ENCODE data around the gene CSNK2A3. TPM values are rescaled to one million over a fixed set of nuclear protein-coding genes. Genes with fewer than 3 reads are reported as not detected.
A peak's percentile ranks its signal among the peaks of the same experiment; 100 is the strongest.
"Not testable (repeated sequence)": the region's sequence is repeated elsewhere in the genome, so short reads cannot be mapped to it uniquely, and the experiment has no call there.

The CSNK2A3 gene
- total RNA-seq, 1 donor, result 3.9 TPM

DNA sequence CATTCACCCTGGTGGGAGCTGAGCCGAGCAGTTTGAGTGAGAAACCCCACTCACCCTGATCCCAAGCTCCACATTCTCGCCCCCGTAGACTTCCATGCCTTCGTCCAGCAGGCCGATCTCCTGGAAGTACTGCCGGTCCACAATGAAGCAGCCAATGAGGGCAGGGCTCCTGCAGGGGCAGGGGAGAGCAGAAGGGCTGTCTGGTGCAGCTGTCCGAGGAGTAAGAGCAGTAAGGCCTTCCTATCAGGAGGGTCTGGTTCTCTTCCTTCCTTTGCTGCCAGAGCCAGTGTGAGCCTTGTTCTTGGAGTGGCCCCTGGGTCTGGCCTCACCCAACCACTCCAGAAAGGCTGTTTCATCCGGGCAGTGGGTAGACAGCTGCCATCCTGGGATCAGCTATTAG lies 19.4 kb upstream of the CSNK2A3 start:
- TF ChIP-seq, protein P1, sequence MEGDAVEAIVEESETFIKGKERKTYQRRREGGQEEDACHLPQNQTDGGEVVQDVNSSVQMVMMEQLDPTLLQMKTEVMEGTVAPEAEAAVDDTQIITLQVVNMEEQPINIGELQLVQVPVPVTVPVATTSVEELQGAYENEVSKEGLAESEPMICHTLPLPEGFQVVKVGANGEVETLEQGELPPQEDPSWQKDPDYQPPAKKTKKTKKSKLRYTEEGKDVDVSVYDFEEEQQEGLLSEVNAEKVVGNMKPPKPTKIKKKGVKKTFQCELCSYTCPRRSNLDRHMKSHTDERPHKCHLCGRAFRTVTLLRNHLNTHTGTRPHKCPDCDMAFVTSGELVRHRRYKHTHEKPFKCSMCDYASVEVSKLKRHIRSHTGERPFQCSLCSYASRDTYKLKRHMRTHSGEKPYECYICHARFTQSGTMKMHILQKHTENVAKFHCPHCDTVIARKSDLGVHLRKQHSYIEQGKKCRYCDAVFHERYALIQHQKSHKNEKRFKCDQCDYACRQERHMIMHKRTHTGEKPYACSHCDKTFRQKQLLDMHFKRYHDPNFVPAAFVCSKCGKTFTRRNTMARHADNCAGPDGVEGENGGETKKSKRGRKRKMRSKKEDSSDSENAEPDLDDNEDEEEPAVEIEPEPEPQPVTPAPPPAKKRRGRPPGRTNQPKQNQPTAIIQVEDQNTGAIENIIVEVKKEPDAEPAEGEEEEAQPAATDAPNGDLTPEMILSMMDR (IDR thresholded peaks at IDR 0.05; ENCODE audit: insufficient read depth, low read depth, low read length), result no peak
- DNase-seq (ENCODE audit: low read depth), result no peak
- no peak overlapping the region for H3K4me3 ChIP-seq (ENCODE audit: low read depth, low read length)

DNA sequence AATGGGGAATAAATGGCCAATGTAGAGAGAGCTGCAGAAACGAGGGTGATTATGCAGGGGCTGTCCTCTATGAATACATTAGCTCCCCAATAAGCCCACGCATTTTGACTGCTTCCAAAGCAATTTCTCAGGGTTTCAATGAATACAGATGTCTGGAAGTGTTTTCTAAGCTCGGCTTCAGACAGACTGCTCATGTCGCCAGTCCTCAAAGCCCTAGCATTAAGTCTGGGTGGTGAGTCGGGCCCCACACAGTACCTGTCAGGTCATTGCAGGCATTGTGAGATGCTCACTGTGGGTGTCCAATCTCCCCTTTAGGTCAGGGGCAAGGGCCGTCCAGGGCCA lies 17.9 kb upstream of the CSNK2A3 start:
- DNase-seq (ENCODE audit: low read depth), result no peak
- no peak overlapping the region for H3K4me3 ChIP-seq (ENCODE audit: low read depth, low read length)
- TF ChIP-seq, protein P1 (IDR thresholded peaks at IDR 0.05; ENCODE audit: insufficient read depth, low read depth, low read length), result no peak

DNA sequence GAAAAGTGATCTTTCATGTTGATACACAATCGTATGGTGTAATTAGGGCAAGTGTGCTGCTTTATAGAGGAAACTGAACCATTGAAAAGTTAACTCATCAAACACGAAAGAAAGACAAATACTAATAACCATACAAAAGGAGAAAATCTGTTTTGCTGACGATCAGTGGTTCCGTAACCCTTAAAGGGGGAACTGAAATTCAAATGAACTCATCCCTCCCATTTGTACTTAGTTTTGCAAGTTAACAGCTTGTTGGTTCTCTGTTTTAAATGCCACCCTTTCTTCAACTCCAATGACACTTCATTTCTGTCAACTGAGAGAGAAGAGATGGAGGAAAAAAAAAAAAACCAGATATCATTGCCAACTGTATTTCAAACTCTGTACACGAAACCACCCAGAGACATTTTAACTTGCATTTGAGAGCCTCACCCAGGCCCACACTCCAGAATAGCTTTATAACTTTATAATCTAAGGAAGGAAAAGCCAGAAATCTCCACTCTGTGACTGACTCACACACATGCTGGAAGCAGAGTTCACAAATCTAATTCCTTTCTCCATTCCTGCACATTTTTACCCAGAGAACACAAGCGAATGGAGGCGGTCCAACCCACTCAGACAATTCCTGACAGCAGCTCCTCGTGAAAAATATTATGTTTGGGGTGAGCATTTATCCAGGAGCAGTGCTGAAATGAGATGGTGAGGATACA lies 17.4 kb upstream of the CSNK2A3 start:
- no peak overlapping the region for H3K4me3 ChIP-seq (ENCODE audit: low read depth, low read length)
- TF ChIP-seq, protein P1 (IDR thresholded peaks at IDR 0.05; ENCODE audit: insufficient read depth, low read depth, low read length), result no peak
- DNase-seq (ENCODE audit: low read depth), result no peak

DNA sequence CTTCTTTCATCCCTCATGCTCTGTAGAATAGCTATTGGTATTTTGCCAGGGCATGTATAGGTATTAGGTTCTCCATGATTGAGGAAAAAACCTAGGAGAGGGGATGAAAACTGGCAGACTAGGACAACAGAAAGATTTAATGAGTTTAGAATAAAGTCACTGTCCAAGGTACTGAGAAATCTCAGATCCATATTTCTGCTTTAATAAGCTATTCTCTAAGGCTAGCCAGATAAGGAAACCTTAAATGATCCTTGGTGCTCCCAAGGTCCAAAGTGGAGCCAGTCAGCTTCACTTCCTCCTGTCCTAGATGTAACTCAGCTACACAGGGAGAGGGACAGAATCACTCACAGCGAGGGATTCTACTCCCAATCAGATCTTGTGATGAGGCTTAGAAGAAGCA lies 13.7 kb upstream of the CSNK2A3 start:
- TF ChIP-seq, protein P1 (IDR thresholded peaks at IDR 0.05; ENCODE audit: insufficient read depth, low read depth, low read length), result no peak

DNA sequence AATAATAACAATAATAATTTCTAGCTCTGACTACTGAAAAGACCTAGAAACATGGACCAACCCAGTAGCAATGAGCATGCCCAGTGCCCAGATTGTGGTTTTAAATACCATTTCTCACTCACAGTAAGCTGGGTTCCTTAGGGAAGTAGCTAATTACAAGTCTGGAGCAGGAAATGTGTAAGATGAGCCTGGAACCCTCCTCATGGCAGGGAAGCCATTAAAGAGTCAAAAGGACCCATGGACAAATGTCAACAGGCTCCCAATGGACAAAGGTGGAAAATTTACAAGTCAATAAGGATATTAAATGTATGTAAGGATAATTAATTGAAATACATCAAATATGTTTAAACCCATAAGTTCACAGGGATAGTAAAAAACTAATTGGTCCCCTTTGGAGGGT lies 10.6 kb upstream of the CSNK2A3 start:
- no peak overlapping the region for H3K4me3 ChIP-seq (ENCODE audit: low read depth, low read length)
- TF ChIP-seq, protein P1 (IDR thresholded peaks at IDR 0.05; ENCODE audit: insufficient read depth, low read depth, low read length), result no peak
- no peak for DNase-seq (ENCODE audit: low read depth)

More for the DNA sequence above, 13.7 kb upstream of the CSNK2A3 start:
- no peak overlapping the region for H3K4me3 ChIP-seq (ENCODE audit: low read depth, low read length)
- peak; percentile 12 for DNase-seq (ENCODE audit: low read depth)

DNA sequence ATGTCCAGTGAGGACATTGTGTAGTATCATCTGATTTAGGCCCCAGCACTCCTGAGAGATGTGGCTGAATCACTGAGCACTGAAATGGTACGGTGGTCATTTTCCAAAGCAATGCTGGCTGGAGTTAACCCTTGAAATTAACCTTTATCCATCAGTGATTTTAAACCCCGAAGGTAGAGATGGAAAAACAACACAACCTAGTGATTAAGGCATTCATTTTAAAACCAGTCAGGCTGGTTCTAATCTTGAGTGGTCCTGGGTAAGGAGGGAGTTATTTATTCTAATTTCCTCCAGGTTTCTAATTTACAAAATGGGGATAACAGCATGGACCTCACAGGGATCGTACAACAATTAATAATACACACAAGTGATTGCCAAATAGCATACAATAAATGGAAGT lies 6.6 kb upstream of the CSNK2A3 start:
- TF ChIP-seq, protein P1 (IDR thresholded peaks at IDR 0.05; ENCODE audit: insufficient read depth, low read depth, low read length), result no peak
- H3K4me3 ChIP-seq (ENCODE audit: low read depth, low read length), result no peak overlapping the region
- DNase-seq (ENCODE audit: low read depth), result no peak

DNA sequence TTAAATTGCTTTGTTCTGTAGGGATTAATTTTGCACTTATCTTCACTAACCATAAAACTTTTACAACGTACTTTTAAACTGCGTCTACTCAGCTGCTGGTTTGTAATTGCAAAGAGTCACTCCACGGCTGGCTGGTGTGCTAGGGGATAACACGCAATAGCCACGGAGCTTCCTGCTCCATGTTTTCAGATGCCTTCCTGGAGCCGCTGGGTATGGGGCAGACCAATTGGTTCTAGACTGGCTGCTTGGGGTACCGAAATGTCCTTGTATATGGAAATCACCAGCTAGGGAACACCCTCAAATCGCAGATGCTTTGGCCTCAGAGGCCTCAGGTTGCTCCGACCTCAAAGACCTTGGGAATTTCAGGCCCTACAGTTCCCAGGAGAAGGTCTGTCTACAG lies 3.8 kb upstream of the CSNK2A3 start:
- H3K4me3 ChIP-seq (ENCODE audit: low read depth, low read length), result no peak overlapping the region
- no peak for DNase-seq (ENCODE audit: low read depth)

DNA sequence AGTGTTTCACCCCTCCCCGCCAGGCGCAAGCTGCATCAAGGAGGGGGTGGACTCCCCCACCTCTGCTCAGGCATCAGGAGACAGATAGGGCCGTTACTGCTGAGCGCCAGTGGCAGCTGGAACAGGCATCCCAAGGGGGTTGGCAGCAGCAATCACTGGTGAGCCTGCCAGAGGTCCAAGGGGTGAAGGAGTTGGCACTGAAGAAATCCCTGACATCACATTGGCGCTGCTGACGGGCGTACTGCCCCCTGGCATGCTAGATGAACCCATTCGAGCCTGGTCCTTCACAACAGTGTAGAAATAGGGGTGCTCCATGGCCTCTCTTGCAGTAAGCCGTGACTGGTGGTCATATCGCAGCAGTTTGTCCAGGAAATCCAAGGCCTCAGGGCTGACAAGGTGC lies 1.2 kb downstream of the CSNK2A3 start:
- H3K4me3 ChIP-seq (ENCODE audit: low read depth, low read length); DNase-seq (ENCODE audit: low read depth): not testable (repeated sequence)

More for the DNA sequence above, 3.8 kb upstream of the CSNK2A3 start:
- TF ChIP-seq, protein P1 (IDR thresholded peaks at IDR 0.05; ENCODE audit: insufficient read depth, low read depth, low read length), result no peak

All from fibroblast of villous mesenchyme (primary cell).